Endothelial cell of umbilical vein (primary cell): ENCODE results near the gene DDR2. TPM values are rescaled to one million over a fixed set of nuclear protein-coding genes. Genes with fewer than 3 reads are reported as not detected.
"Not testable (repeated sequence)": the region's sequence is repeated elsewhere in the genome, so short reads cannot be mapped to it uniquely, and the experiment has no call there.

Experiments used
- BruUV-seq: library from RNA; stranded (reverse); fragments of 400-500 nt; replicated peaks from 2 replicates; lab custom pipeline; 2021; lab: Mats Ljungman, UMichigan
- CTCF ChIA-PET: fragments of 300-600, 350-600 bp; sonication (Branson Sonifier 250); formaldehyde crosslinking; loops from one replicate; lab custom pipeline; 2021; ENCODE audit warnings: antibody characterized with exemption, inconsistent platforms; lab: Charles Lee
- POLR2A ChIA-PET: fragments of 300-600, 350-600 bp; sonication (Branson Sonifier 250); formaldehyde crosslinking; loops from one replicate; lab custom pipeline; 2021; ENCODE audit warnings: antibody characterized with exemption, inconsistent platforms; lab: Charles Lee
- DNase-seq: peaks from one replicate; pipeline ENCODE4 v3.0.0-alpha.2; 2011; ENCODE audit warnings: low read depth, low spot score
- FAIRE-seq: peaks from 2 replicates; lab custom pipeline; 2011; peaks lifted over from hg19 to GRCh38; lab: Jason Lieb, UNC
- H2AFZ ChIP-seq: 2 replicates; pipeline ENCODE4 v1.6.0; 2012; ENCODE audit warnings: low read depth, low read length, control low read depth, inconsistent platforms
- H3K27ac ChIP-seq: 2 replicates; pipeline ENCODE4 v1.5.1; 2011; ENCODE audit warnings: low read depth, mild to moderate bottlenecking, control low read depth, low read length, moderate library complexity; ENCODE audit not compliant: insufficient read depth
- H3K27me3 ChIP-seq, 2 experiments: 2 replicates each; pipeline versions ENCODE4 v1.6.0 to v1.6.1; 2011; ENCODE audit warnings: low read length in 2 of 2, mixed read lengths in 1 of 2; ENCODE audit not compliant: control insufficient read depth in 2 of 2, insufficient read depth in 2 of 2
- H3K36me3 ChIP-seq, 2 experiments: 2 replicates in 1 of 2; 3 replicates in 1 of 2; pipeline ENCODE4 v1.5.1; 2011; ENCODE audit warnings: low read length in 2 of 2, mild to moderate bottlenecking in 1 of 2, moderate library complexity in 1 of 2; ENCODE audit not compliant: control insufficient read depth in 2 of 2, insufficient read depth in 2 of 2; ENCODE audit errors: extremely low read depth in 1 of 2
- H3K4me1 ChIP-seq: 3 replicates; pipeline ENCODE4 v1.5.1; 2011; ENCODE audit warnings: mild to moderate bottlenecking, low read length; ENCODE audit not compliant: control insufficient read depth, insufficient read depth; ENCODE audit errors: extremely low read depth
- H3K4me2 ChIP-seq: 2 replicates; pipeline ENCODE4 v1.6.1; 2011; ENCODE audit warnings: low read length, control low read depth, mixed read lengths; ENCODE audit not compliant: insufficient read depth
- H3K4me3 ChIP-seq, 3 experiments: fragments of 200-600 bp in 1 of 3; sonication (generic), shearing (Covaris generic) in 1 of 3; replicated peaks in 1 of 3; 2 replicates each; pipeline ENCODE4 v1.5.1; 2011 to 2016; ENCODE audit warnings: control low read depth in 3 of 3, low read length in 3 of 3, mild to moderate bottlenecking in 2 of 3, inconsistent platforms in 1 of 3, low read depth in 1 of 3, moderate library complexity in 1 of 3; ENCODE audit not compliant: insufficient read depth in 1 of 3
- H3K79me2 ChIP-seq: 2 replicates; pipeline ENCODE4 v1.6.0; 2012; ENCODE audit warnings: low read length, inconsistent platforms; ENCODE audit not compliant: control insufficient read depth, insufficient read depth
- H3K9ac ChIP-seq: replicated peaks from 2 replicates; pipeline ENCODE3; 2011; ENCODE audit warnings: low read length, control low read depth; ENCODE audit not compliant: insufficient read depth; ENCODE audit errors: extremely low read depth
- H3K9me1 ChIP-seq: replicated peaks from 3 replicates; pipeline ENCODE4 v1.6.0; 2011; ENCODE audit warnings: mild to moderate bottlenecking, low read length; ENCODE audit not compliant: control insufficient read depth, insufficient read depth; ENCODE audit errors: extremely low read depth
- H3K9me3 ChIP-seq: replicated peaks from 2 replicates; pipeline ENCODE4 v1.5.1; 2012; ENCODE audit warnings: low read length, inconsistent platforms; ENCODE audit not compliant: control insufficient read depth, insufficient read depth
- H4K20me1 ChIP-seq: replicated peaks from 2 replicates; pipeline ENCODE3; 2011; ENCODE audit warnings: mild to moderate bottlenecking, low read length; ENCODE audit not compliant: control insufficient read depth, insufficient read depth; ENCODE audit errors: extremely low read depth
- CTCF ChIP-seq, 2 donors: IDR thresholded peaks; 1 replicate in 1 of 2; 2 replicates in 1 of 2; pipeline ENCODE4 v1.5.1; 2011; ENCODE audit warnings: low read length in 2 of 2, mild to moderate bottlenecking in 2 of 2, moderate library complexity in 2 of 2, control low read depth in 1 of 2, inconsistent platforms in 1 of 2, low read depth in 1 of 2; ENCODE audit not compliant: insufficient read depth in 1 of 2; ENCODE audit errors: extremely low read depth in 1 of 2
- FOS ChIP-seq: IDR thresholded peaks from 2 replicates; pipeline ENCODE4 v1.6.1; 2011; ENCODE audit warnings: mild to moderate bottlenecking, low read length, moderate library complexity, borderline replicate concordance; ENCODE audit not compliant: insufficient read depth
- JUN ChIP-seq: IDR thresholded peaks from 2 replicates; pipeline ENCODE4 v1.6.1; 2011; ENCODE audit warnings: borderline replicate concordance, low read depth; ENCODE audit not compliant: insufficient read length, insufficient read depth
- MYC ChIP-seq: IDR thresholded peaks from one replicate; pipeline ENCODE4 v1.6.1; 2011; ENCODE audit warnings: mild to moderate bottlenecking, low read depth, low read length
- POLR2A ChIP-seq: IDR thresholded peaks from 2 replicates; pipeline ENCODE4 v1.6.1; 2012; ENCODE audit warnings: low read depth, mild to moderate bottlenecking, control low read depth, low read length
- POLR2AphosphoS5 ChIP-seq: IDR thresholded peaks from 2 replicates; pipeline ENCODE4 v1.6.1; 2012; ENCODE audit warnings: low read depth, mild to moderate bottlenecking, control low read depth, low read length, moderate library complexity; ENCODE audit not compliant: insufficient read depth
- dilution Hi-C: fragments of 300-500 bp; cut with MboI; formaldehyde crosslinking; loops from one replicate; pipeline ENCODE4 v1.15.0; 2019; ENCODE audit warnings: low sequenced_read_pairs; ENCODE audit not compliant: extremely low pct_ligation_motif_present
- intact Hi-C: fragments of 100-400 bp; cut with micrococcal nuclease; formaldehyde crosslinking; loops from one replicate; pipeline ENCODE4 v1.10.0; 2022
- polyA plus RNA-seq, 4 experiments: library from polyadenylated mRNA; depleted of rRNA in 3 of 4; stranded (reverse) in 3 of 4; unstranded in 1 of 4; fragments of >200 nt; gene quantifications; 2 replicates each; pipeline versions ENCODE4 v1.2.1 to v1.2.3, GENCODE V29; 2011 to 2012; ENCODE audit warnings: missing spikeins in 1 of 4
- total RNA-seq: library from RNA; stranded (reverse); gene quantifications from 2 replicates; pipeline ENCODE4 v1.2.3, GENCODE V29; 2021

DDR2 gene
- total and polyA plus RNA-seq, 2 donors (not counting 3 experiments of a cell fraction or from before 2014, with no cell fraction given) = 27.8 to 30.8 TPM

GRCh38 chr1:162603117-162603516 lies 29.1 kb upstream of the DDR2 start:
- dilution Hi-C loops, DNase-seq, H3K79me2 ChIP-seq, H3K27ac ChIP-seq, H2AFZ ChIP-seq, H3K9ac ChIP-seq, H3K9me1 ChIP-seq, BruUV-seq, intact Hi-C loops, H3K9me3 ChIP-seq, H3K4me2 ChIP-seq, H3K4me3 ChIP-seq, FAIRE-seq, H3K27me3 ChIP-seq, H4K20me1 ChIP-seq: not testable (repeated sequence)
- H3K36me3 ChIP-seq = peaks cover 1 to 11% of the 10 kb centered on the region in 2 experiments
- CTCF ChIA-PET = interaction anchor here (2.9 kb wide), 1 partner anchor 197 kb away, joined by 21 read pairs; no protein-coding TSS in a partner anchor
- POLR2A ChIA-PET = interaction anchor here (0.6 kb wide), 1 partner anchor 8 kb away, joined by 3 read pairs; no protein-coding TSS in a partner anchor
- H3K4me1 ChIP-seq = peaks cover 20% of the 10 kb centered on the region

- H2AFZ ChIP-seq = no peak overlapping the region
- H4K20me1 ChIP-seq = no peaks in the 10 kb centered on the region
- intact Hi-C loops = loop anchor here (2.0 kb wide), 1 partner anchor 43 kb away; no protein-coding TSS in a partner anchor
- FAIRE-seq (peak; percentile 75), DNase-seq (peak; percentile 94)
- peak overlapping the region; percentile 87 for H3K27ac ChIP-seq
- ChIA-PET CTCF (interaction anchor here (1.5 to 2.9 kb wide), 3 partner anchors 8 to 195 kb away, joined by 5 to 21 read pairs (median 17); no protein-coding TSS in a partner anchor), POLR2A (no interaction called here)
- H3K36me3 ChIP-seq = peaks cover 0 to 6% of the 10 kb centered on the region in 2 experiments
- dilution Hi-C loops = no loop called here
- no peak for TF ChIP-seq CTCF (IDR thresholded peaks at IDR 0.05; ENCODE audit: extremely low read depth in 1 of 2, insufficient read depth in 1 of 2, low read depth in 1 of 2, low read length in 2 of 2)
- no peak for TF ChIP-seq MYC
- TF ChIP-seq FOS = peak; percentile 98
- TF ChIP-seq JUN = peak; percentile 96
- TF ChIP-seq POLR2A = peak; percentile 43
- TF ChIP-seq POLR2AphosphoS5 = peak; percentile 41
- no peaks in the 10 kb centered on the region for H3K79me2 ChIP-seq
- H3K9me3 ChIP-seq = no peaks in the 10 kb centered on the region
- H3K4me3 ChIP-seq = no peak overlapping the region
- peak overlapping the region; percentile 79 for H3K4me2 ChIP-seq
- peaks cover 20% of the 10 kb centered on the region for H3K4me1 ChIP-seq
- H3K27me3 ChIP-seq = no peaks in the 10 kb centered on the region
- peak overlapping the region; percentile 61 for H3K9ac ChIP-seq
- BruUV-seq = TSS peak; percentile 69
- no peaks in the 10 kb centered on the region for H3K9me1 ChIP-seq
Measured at GRCh38 chr1:162605225-162605927, 26.9 kb upstream of the DDR2 start.
